GM18519 (cell line): Measurements from ENCODE around the gene DUS4L.

Source experiments
- ATAC-seq: cut with Tn5 transposase; IDR thresholded peaks from one replicate; pipeline ENCODE4 v1.9.1; 2021; ENCODE audit warnings: mild to moderate bottlenecking, moderate library complexity; ENCODE audit not compliant: unreplicated experiment, low FRiP score

DUS4L gene

DNA sequence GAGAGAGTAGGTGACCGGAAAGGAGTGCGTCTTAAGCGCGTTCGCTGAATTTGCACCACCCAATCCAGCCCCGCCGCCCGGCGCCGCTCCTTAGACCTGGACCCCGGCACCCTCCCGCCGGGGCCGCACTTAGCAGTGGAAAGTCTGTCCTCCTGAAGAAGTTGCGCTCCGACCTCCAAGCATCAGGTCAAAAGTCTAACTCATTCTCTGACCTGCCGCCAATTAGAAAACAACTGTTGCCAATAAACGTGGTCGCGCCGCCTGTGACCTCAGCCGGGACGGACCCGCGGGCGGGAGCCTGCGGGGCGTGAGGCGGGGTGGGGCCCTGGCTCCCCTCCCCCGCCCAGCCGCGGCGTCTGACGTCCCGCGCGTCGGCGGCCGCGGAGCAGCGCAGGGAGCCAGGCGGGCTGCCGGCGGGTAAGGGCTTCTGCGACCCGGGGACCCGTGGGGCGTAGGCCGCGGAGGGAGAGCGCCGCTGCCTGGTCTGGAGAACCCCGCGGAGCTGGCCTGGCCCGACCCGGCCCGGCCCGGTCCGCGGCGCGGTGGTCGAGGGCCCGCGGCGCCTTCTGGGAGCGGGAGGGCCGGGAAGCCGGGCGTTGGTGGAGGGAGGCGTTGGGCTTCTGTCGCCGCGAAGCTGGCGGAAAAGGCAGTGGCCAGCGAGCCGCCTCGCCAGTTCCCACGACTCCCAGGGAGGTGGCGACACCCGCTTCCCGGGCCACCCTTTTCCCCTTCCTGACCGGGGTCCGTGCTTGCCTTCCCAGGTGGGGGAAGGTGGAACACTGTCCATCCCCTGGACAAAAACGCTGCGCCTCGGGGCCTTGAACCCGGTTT lies 16.3 kb downstream of the DUS4L start, which contains the start of gene BCAP29:
Gene BCAP29 (plus strand): TSS at position 362 of the 831 bp plus-strand sequence. CDS start 527 bp downstream, outside the sequence.
- peak; percentile 75 for ATAC-seq

DNA sequence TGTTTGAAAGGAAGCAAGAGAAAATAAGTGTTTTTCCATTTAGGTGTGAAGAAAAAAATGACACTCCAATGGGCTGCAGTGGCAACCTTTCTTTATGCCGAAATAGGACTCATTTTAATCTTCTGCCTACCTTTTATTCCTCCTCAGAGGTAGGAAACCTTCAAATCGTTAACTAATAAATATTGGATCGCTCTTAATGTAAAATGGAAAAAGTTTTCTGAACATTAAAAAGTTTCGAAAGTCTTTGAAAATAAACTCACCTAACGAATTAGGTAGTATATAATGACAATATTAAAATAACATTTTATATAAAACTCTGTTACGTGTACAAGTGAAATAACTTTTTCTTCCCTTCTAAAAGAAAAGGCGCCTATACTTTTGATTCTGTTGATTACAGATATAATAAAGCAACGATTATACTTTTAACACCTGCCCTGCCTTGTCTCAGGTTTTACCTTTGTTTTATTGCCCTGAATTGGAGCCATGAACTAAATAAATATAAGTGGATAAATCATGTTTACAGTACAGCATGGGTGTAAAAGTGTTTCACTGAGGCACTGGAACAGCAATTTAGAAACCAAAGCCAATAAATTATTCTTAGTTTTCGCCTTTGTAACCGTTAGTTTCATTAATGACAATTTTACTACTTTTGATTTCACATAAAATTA lies 17.1 kb downstream of the DUS4L start:
- no peak for ATAC-seq

DNA sequence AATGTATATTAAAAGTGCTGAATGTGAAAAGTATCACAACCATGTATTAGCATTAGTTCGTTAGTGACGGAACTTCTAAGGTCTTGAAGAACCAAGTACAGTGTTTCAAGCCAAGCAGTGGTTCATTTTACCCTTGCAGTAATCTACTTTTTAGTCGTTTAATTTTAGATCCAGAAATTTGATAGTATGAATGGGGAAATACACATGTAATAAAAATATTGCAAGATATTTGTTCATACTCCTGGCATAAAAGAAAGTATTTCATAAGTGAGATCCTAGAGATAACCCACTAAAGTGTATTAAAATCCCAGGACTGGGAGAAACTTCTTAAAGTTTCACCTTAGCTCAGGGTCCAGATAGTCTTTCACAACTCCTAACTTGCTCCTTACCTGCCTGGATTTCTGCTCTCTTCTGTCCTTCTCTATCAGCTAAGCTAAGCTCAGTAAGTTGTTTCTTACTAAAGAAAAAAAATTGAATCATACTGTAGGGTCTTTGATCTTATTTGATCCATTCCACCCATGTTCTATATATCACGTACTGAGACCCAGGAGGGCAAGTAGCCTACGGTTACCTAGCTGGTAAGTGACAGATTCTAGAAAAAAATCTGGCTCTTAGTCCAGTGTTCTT lies 17.7 kb downstream of the DUS4L start:
- no peak for ATAC-seq

DNA sequence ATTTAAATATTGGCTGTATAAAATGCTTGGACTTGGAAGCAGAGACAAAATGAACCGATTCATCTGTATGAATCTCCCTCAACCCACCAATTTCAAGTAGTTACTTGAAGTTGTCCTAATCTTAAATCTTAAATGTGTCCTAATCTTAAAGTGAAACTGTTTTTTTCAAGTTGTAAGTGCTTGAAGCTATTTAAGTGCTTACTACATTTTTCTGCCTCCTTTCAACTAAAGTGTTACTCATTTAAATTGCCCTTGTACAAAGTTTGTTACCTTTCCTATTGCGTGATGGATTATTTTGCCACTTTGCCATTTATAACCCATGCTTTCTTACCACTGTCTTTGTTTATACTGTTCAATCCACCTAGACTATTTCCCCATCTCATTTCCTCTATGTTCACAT lies 19.1 kb downstream of the DUS4L start:
- ATAC-seq = no peak

DNA sequence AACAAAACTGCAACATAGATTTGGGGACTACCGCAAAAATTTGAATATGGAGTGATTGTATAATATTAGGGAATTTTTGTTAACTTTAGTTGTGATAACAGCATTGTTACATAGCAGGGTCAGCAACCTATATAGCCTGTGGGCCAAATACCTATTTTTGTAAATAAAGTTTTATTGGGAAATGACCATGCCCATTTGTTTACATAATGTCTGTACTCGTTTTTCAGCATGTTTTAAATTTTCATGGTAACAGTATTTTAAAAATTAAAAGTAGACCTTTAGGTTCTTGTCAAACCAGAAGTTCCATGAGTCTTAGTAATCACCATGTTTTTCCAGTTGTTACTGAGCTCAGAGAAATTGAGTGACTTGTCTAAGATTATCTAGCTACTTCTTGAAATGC lies 20.9 kb downstream of the DUS4L start:
- no peak for ATAC-seq

DNA sequence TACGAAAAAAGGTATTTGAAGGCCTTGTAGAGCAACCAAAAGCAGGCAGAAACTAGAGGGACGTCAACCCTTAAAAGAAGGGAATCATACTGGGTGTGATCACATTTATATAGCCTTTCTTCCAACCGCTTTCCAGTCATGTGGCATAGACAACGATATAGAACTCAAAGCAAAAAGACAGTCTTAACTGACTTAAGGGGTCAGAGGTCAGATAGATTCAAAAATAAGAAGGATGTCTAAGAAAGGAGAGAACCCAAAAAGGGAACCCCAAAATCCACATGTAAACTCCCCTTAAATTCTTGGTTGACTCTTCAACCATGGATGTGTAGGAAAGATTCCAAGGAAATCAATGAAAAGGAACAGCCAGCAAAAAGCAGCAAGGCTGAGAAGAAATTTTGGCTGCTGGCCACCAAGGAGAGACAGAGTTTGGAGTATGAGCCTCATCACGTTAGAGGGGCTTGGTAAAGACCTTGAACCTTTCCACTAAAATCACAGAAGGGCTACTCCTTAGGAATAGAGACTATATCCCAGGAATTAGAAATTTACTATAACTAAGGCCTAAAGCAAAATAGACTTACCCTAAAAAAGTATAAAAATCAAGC lies 24.9 kb downstream of the DUS4L start:
- ATAC-seq = no peak

DNA sequence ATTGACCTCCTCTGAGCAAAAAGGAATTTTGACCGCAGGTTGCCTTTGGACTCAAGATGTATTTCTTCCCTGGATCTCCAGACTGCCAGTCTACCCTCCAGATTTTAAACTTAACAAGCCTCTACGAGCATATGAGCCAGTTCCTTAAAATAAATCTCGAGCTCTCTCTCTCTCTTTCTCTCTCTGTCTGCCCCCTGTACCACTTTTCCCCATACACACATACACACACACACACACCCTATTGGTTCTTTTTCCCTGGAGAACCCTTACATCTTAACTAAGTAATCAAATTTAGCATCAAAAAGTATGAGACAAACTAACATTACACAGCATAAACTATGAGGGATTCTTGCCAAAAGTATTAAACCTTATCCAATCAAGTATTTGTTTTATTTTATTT lies 27.6 kb downstream of the DUS4L start:
- ATAC-seq = no peak

DNA sequence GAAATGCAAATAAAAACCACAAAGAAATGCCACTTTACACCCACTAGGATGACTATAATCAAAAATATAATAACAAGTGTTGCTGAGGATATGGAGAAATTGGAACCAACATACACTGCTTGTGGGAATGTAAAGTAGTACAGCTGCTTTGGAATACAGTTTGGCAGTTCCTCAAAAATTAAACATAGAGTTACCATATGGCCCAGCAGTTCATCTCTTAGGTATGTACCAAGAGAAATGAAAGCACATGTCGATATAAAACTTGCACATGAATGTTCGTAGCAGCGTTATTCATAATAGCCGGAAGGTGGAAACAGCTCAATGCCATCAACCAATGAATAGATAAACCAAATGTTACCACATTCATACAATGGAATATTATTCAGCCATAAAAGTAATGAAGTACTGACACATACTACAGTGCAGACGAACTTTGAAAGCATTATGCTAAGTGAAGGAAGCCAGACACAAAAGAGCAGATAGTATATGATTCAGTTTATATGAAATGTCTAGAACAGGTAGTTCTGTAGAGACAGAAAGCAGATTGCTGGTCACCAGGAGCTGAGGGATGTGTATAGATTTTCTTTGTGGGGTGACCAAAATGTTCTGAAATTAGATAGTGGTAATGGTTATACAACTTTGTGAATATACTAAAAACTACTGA lies 28.7 kb downstream of the DUS4L start:
- ATAC-seq = no peak

DNA sequence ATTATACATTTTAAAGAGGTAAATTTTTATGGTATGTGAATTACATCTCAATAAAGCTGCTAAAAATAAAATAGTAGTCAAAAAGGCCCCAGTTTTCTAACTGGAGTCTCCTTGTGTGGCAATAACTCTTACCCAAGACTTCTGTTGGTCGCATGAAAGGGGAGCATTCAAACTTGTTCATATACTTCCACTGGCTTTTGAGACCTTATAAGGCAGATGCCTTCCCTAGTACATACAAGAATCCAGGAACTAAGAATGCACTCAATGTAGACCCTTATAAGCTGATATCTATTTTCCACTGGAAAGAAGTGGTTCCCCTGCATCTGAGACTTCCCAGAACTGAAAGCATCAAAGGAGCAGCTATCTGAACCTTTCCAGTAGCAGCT lies 29.2 kb downstream of the DUS4L start:
- no peak for ATAC-seq

DNA sequence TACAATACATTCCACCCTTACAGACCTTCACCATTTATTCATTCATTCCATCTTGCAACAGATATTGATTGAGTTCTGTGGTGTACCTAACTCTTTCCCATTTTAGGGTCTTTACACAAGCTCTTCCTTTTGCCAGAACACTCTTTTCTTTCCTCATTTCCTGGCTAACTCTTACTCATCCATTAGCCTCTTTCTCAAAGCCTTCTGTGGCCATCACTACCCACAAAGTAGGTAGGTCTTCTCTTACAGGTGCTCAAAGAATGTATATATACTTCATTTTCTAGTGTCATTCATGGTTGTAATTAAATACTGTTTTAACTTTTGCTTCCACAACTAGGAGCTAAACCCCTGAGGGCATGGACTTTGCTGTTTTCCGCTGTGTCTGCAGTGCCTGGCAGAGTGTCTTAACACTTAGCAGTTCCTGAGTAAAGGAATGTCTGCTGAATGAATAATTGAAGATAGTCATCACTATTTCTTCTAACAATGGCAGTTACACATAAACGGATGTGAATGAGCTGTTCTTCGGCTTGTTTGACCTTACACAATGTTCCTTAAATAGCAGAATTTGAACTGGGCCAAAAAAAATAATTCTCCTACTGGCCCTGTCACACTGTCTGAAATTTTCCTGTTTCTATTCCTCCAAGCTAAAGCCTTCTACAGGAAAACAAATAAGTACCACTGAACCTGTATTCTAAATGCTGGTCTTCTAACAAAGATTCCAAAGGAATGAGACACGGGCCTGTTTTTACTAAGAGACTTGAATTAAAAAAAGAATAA lies 31.4 kb downstream of the DUS4L start:
- ATAC-seq = no peak

DNA sequence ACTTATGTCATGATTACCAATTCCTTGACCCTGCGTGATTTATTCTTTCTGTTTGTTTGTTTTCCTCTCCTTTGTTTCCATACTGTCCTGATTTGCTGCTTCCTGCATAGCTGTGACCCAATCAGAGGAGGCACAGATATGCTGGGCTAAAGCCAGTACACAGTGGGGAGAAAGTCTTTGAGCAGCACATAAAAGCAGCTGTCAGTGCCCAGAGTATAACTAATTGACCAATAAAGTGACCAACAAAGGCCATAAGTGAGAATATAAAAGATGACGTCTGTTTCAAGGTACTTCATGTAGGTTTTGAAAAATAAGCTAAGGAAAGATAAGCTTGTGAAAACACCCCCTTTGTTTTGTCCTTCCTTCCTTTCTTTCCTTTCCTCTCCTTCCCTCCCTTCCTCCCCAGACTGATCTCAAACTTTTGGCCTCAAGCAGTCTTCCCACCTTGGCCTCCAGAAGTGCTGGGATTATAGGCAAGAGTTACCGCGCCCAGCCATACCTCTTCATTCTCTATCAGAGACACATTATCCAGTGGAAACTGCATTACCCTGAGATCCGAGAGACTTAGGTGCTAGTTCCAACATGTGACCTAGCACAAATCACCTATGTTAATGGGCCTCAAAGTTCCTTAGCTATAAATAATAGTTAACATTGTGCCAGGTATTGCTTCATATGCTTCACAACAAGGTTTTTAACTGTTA lies 33.3 kb downstream of the DUS4L start:
- ATAC-seq = no peak

DNA sequence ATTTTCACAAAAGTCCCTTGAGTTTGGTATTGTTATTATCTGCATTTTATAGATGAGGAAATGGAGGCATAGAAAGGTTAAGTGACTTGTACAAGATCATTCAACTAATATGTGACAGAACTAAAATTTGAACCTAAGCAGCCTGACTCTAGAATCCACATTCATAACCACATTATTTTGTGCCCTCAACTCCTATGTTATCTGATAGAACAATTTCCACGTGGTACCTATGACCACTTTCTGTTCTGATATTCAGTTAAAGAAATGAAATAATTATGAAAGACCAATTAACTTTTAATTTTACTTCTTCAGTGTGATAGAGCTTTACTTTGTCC lies 33.8 kb downstream of the DUS4L start:
- ATAC-seq = no peak

DNA sequence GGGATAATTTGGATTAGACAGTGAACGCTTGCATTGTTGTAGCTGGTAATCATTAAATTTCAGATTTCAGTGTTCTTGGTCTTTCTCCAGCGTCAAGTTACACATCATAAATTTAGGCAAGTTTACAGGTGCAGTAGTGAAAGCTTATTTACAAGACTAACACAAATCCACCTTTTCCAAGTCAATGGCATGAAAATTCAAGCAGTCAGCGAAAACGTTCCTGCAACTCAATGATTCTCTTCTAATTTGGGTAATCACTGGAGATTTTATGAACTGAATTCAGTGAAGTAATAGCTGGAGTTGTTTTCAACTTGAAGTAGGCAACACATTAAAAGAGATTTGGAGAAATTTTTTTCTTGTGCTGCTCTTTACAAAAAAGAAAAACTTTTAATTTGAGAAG lies 34.2 kb downstream of the DUS4L start:
- no peak for ATAC-seq

DNA sequence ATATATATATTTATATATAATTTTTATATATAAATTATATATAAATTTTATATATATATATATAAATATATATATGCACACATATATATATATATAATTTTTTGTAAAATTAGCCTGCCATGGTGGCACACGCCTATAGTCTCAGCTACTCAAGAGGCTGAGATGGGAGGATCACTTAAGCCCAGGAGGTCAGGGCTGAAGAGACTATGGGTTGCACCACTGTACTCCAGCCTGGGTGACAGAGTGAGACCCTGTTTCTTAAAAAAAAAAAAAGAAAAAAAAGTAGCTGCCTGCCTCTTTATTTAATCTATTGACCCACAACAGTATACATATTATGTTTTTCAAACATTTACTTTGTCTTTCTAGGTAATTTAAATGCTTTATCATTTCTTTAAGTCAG lies 35.5 kb downstream of the DUS4L start:
- no peak for ATAC-seq

DNA sequence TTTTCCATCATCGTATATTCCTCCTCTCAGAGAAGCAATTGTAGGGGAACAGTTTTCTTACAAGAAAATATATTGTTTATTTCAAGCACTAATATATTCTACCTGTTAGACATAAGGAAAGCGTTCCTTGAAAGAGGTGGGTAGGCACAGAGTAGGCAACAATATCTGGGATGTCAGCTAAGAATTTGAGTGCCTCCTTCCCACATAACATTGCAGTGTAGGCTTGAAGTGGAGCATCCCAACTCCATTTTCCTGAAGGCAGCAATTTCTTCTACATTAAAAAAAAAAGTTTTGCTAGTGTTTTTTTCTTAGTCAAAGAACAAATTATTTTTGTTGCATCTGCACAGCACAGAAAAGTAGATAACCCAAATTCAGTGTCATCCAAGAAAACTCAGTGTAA lies 37.0 kb downstream of the DUS4L start:
- ATAC-seq = no peak

DNA sequence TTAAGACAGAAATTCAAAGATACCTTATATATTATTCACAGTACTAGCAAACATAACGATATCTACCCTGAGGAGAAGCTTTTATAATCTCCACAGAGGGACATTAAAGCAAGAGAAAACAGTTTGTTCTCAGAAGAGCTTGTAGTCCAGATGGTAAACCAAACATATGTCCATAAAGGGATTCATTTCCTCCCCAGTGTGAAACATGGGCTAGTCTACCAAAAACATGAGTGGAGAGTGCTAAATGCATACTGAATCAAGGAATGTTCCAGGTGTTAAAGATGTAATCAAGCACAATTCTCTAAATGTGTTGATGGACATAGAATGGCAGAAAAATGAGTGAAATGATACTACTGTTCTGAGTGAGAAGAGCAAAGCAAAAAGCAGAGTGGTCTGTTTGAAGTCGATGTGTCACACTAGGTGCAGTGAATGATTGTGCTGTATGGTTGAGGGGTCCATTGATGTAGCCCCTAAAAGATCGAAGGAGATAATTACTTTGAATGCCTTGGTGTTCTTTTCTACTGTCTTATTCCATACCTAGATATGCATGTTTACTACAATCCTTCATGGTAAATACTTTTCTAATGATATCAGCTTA lies 41.5 kb downstream of the DUS4L start:
- ATAC-seq = no peak

DNA sequence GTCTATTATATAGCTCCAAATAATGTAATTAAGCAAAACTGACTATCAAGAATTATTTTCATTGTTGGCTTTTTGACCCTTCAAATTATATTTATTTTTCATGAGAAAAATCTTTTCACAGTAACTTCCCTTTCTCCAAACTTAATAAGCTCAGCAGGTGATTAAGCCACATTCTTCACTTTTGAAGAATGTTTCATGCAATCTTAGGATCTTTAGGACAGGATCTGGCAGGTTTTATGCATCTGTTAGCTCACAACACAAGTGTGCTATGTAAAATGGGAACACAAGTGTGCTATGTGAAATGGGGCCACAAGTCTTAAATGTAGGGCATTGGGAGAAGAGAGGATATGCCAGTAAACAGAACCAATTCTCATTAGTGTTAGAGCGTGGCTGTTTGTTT lies 42.5 kb downstream of the DUS4L start:
- no peak for ATAC-seq

DNA sequence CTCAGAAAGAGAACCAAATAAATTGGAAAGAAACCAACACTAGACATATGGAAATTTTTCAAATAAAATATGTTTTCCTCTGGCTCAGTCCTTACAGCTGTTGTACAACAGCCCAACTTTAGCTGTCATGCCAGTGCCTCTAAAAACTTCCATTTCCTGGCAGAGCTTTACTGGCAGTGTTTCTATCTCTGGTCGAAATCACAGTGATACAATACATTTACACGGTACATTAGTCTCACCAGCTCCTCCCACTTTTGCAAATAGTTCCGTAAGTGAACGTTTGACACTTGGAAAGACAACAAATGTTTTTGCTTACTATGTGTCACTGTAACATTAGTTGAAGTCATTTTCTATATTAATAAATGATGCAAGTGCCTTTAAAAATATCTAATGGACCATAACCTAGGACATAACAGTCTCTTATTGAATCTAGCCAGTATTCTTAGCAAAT lies 46.1 kb downstream of the DUS4L start:
- no peak for ATAC-seq

DNA sequence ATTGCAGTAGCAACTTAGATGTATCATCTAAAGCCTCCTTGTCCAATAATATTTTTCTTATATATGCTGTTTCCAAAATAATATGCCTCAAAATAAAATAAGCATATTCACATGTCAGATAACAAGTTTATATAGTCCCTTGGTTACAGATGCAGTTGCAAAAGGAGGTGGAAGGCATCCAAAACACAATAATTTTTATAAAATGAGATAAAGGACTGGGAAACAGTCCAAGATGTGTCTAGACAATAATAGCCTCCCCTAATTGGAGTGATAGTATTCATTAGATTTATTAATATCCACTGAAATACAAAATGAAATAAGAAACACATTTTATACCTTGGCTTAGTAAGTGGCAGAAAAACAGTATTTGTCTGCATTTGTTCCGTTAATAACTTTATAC lies 46.6 kb downstream of the DUS4L start:
- ATAC-seq = no peak
